Lower leg skin (tissue), 3 donors: ENCODE results near the gene SLC25A26.

Source experiments
- CTCF ChIP-seq, 3 donors: fragments of 450-650 bp; IDR thresholded peaks; one replicate each; pipeline ENCODE4 v1.5.1; 2016; ENCODE audit warnings: antibody characterized with exemption in 3 of 3, mild to moderate bottlenecking in 3 of 3, moderate library complexity in 2 of 3
- POLR2A ChIP-seq, 2 donors: fragments of 450-650 bp; IDR thresholded peaks; one replicate each; pipeline ENCODE4 v1.6.1; 2016 to 2017; ENCODE audit warnings: antibody characterized with exemption in 2 of 2, mild to moderate bottlenecking in 1 of 2, moderate library complexity in 1 of 2

- TF ChIP-seq CTCF (IDR thresholded peaks at IDR 0.05) = no peak
- TF ChIP-seq POLR2A (IDR thresholded peaks at IDR 0.05) = no peak
Measured at GRCh38 chr3:66353530-66353929, 132.7 kb downstream of the SLC25A26 start.
